Measurements from ENCODE around the gene ALK.

The ALK gene

GRCh38 chr2:29308366-29308765 lies 613.0 kb downstream of the ALK start:
- no peak overlapping the region for H3K4me3 ChIP-seq (ENCODE audit: low read depth, low read length)
- no peak for TF ChIP-seq CTCF (IDR thresholded peaks at IDR 0.05; ENCODE audit: borderline replicate concordance, insufficient read depth, low read depth, low read length)

- H3K4me3 ChIP-seq (ENCODE audit: low read depth, low read length), result no peak overlapping the region
- no peak for TF ChIP-seq CTCF (IDR thresholded peaks at IDR 0.05; ENCODE audit: borderline replicate concordance, insufficient read depth, low read depth, low read length)
Observed at GRCh38 chr2:29307519-29307918, 613.9 kb downstream of the ALK start.

- no peak for TF ChIP-seq CTCF (IDR thresholded peaks at IDR 0.05; ENCODE audit: borderline replicate concordance, insufficient read depth, low read depth, low read length)
- no peak overlapping the region for H3K4me3 ChIP-seq (ENCODE audit: low read depth, low read length)
Observed at GRCh38 chr2:29305762-29306161, 615.6 kb downstream of the ALK start.

GRCh38 chr2:29304399-29305060 lies 616.9 kb downstream of the ALK start:
- TF ChIP-seq CTCF (IDR thresholded peaks at IDR 0.05; ENCODE audit: borderline replicate concordance, insufficient read depth, low read depth, low read length), result no peak
- no peak overlapping the region for H3K4me3 ChIP-seq (ENCODE audit: low read depth, low read length)

GRCh38 chr2:29296585-29296984 lies 624.8 kb downstream of the ALK start:
- TF ChIP-seq CTCF (IDR thresholded peaks at IDR 0.05; ENCODE audit: borderline replicate concordance, insufficient read depth, low read depth, low read length), result no peak
- H3K4me3 ChIP-seq (ENCODE audit: low read depth, low read length), result no peak overlapping the region

- no peak overlapping the region for H3K4me3 ChIP-seq (ENCODE audit: low read depth, low read length)
- TF ChIP-seq CTCF (IDR thresholded peaks at IDR 0.05; ENCODE audit: borderline replicate concordance, insufficient read depth, low read depth, low read length), result peak; percentile 55; the same call in 1 of the 2 replicates
Observed at GRCh38 chr2:29295845-29296244, 625.5 kb downstream of the ALK start.

GRCh38 chr2:29293830-29294438 lies 627.5 kb downstream of the ALK start:
- no peak for TF ChIP-seq CTCF (IDR thresholded peaks at IDR 0.05; ENCODE audit: borderline replicate concordance, insufficient read depth, low read depth, low read length)
- H3K4me3 ChIP-seq (ENCODE audit: low read depth, low read length), result no peak overlapping the region
